NCI-H146 treated with DMSO at 0.1 percent for 48 hours (cell line): ENCODE measurements around the gene GRIK5.
"Not testable (repeated sequence)": the region's sequence is repeated elsewhere in the genome, so short reads cannot be mapped to it uniquely, and the experiment has no call there.

Experiments used
- DNase-seq: peaks from one replicate; lab custom pipeline; 2025; ENCODE audit not compliant: unreplicated experiment; lab: John Stamatoyannopoulos, UW

Gene GRIK5

GRCh38 chr19:42023121-42023942 lies 46.7 kb downstream of the GRIK5 start:
- no peak for DNase-seq

GRCh38 chr19:42022616-42023015 lies 47.4 kb downstream of the GRIK5 start:
- no peak for DNase-seq

GRCh38 chr19:42021185-42021584 lies 48.8 kb downstream of the GRIK5 start:
- DNase-seq = no peak

- no peak for DNase-seq
These were observed 51.4 kb downstream of the GRIK5 start for GRCh38 chr19:42018503-42019193.

- DNase-seq = no peak
These were observed 53.0 kb downstream of the GRIK5 start for GRCh38 chr19:42017040-42017439.

GRCh38 chr19:42012747-42013146 lies 57.3 kb downstream of the GRIK5 start:
- DNase-seq = not testable (repeated sequence)

GRCh38 chr19:42010245-42011126 lies 59.5 kb downstream of the GRIK5 start:
- DNase-seq = no peak

GRCh38 chr19:42006569-42006968 lies 63.4 kb downstream of the GRIK5 start:
- no peak for DNase-seq

GRCh38 chr19:42005504-42005903 lies 64.5 kb downstream of the GRIK5 start:
- DNase-seq = no peak

- no peak for DNase-seq
These were observed 66.3 kb downstream of the GRIK5 start for GRCh38 chr19:42003506-42004294.

- DNase-seq = no peak
These were observed 70.2 kb downstream of the GRIK5 start for GRCh38 chr19:41999878-42000208.

- peak; percentile 34 for DNase-seq
These were observed 70.7 kb downstream of the GRIK5 start for GRCh38 chr19:41999071-41999877.

GRCh38 chr19:41998246-41999020 lies 71.6 kb downstream of the GRIK5 start:
- peak; percentile 11 for DNase-seq

GRCh38 chr19:41997851-41998229 lies 72.2 kb downstream of the GRIK5 start:
- DNase-seq = peak; percentile 13

GRCh38 chr19:41997121-41997850 lies 72.7 kb downstream of the GRIK5 start:
- DNase-seq = no peak

GRCh38 chr19:41995959-41996797 lies 73.8 kb downstream of the GRIK5 start:
- DNase-seq = no peak
